ENCODE data around the gene CYP2U1. TPM values are rescaled to one million over a fixed set of nuclear protein-coding genes. Genes with fewer than 3 reads are reported as not detected.
"Not testable (repeated sequence)": the region's sequence is repeated elsewhere in the genome, so short reads cannot be mapped to it uniquely, and the experiment has no call there.

Gene CYP2U1
- total RNA-seq, 1 donor from 2014 or later: 4.0 TPM

DNA sequence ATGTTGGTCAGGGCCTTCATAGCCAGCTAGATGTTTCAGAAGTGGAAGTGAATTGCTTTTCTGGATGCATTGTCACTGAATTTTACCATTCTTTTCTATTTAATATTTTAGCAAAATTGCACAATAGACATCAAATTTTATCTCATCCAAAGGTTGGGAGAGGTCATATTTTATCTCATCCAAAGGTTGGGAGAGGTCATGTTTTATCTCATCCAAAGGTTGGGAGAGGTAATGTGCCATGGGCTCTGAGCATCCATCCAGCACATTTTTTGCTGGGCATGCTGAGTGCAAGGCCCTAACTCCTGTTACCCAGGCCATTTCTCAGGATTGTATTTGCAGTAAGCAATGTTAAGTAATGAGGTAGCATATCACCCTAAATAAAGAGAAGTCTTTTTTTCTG lies 14.7 kb upstream of the CYP2U1 start:
- ATAC-seq (peak; percentile 70), DNase-seq (ENCODE audit: low spot score) (no peak)

- ATAC-seq (no peak), DNase-seq (ENCODE audit: low spot score) (no peak)
Observed at GRCh38 chr4:107917500-107917899, 13.8 kb upstream of the CYP2U1 start.

GRCh38 chr4:107922486-107923473 lies 8.6 kb upstream of the CYP2U1 start:
- ATAC-seq (peak; percentile 81), DNase-seq (ENCODE audit: low spot score) (no peak)

DNA sequence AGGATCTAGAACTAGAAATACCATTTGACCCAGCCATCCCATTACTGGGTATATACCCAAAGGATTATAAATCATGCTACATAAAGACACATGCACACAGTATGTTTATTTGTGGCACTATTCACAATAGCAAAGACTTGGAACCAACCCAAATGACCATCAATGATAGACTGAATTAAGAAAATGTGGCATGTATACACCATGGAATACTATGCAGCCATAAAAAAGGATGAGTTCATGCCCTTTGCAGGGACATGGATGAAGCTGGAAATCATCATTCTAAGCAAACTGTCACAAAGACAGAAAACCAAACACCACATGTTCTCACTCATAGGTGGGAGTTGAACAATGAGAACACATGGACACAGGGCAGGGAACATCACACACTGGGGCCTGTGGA lies 5.6 kb upstream of the CYP2U1 start:
- DNase-seq (ENCODE audit: low spot score); ATAC-seq: not testable (repeated sequence)

DNA sequence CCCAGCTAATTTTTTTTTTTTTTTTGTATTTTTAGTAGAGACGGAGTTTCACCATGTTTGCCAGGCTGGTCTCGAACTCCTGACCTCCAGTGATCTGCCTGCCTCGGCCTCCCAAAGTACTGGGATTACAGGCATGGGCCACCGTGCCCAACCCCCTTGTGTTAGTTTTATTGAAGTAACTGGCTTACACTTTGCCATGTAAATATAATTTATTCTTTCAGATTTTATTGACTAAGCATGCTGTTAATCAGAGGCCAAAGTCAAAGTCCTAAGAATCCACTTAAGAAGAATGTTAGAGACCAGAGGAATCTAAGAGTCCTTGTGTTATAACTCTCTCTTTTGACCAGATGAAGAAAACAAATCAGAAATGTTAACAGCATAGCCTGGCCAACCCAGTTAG lies 4.5 kb upstream of the CYP2U1 start:
- not testable (repeated sequence) for ATAC-seq; DNase-seq (ENCODE audit: low spot score)

GRCh38 chr4:107931775-107932321 lies 499 bp downstream of the CYP2U1 start:
- ATAC-seq (no peak), DNase-seq (ENCODE audit: low spot score) (no peak)

GRCh38 chr4:107935246-107935645 lies 3.9 kb downstream of the CYP2U1 start:
- ATAC-seq (no peak), DNase-seq (ENCODE audit: low spot score) (no peak)

DNA sequence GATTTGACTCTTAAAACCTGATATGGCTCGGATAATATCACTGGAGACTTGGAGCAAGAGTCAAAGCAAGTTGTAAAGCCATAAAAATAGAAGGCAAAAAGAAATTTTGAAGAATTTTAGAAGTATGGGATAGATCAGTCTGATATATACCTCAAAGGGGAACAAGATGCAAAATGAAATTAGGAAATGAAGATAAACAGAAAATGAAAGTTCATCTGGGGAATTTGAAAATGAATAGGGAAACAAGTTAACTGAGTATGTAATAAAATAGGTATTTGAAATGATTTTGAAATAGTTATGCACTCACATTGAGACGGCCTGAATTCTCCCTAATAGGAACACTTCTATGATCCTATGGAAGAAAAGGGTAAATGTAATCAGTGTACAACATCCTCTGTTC lies 5.7 kb downstream of the CYP2U1 start:
- ATAC-seq (no peak), DNase-seq (ENCODE audit: low spot score) (no peak)

DNA sequence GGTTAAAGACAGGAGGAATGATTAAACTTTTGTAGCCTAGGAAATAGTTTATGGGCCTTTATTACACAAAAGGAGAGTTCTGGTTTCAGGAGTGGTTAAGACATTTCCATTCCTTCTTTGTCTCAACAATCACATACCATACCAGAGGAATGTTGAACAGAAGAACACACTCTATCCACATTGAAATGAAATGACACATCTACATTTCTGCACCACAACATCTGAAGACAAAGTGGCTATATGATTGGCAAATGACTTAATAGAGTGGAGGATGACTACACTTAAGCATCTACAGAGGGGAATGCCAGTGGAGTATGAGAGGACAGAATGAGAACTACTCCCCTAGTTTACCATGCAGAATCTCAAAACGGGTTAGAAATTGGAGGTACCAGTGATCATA lies 8.0 kb downstream of the CYP2U1 start:
- ATAC-seq (no peak), DNase-seq (ENCODE audit: low spot score) (no peak)

DNA sequence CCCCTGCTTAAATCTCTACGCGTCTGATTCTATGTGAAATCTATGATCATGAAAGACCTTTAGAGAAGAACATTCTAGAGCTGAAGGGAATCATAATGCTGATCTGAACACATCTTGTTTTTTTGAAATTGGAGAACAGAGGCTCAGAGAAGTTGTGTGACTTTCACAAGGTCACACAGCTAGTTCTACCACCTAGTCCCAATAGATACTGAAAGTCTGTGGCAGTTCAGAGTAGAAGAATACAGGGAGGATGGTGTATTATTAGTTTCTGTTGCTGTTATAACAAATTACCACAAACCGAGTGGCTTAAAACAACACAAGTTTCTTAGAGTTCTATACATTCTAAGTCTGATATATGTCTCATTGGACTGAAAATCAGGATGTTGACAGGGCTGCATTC lies 14.5 kb downstream of the CYP2U1 start:
- DNase-seq (ENCODE audit: low spot score) (no peak), ATAC-seq (no peak)

DNA sequence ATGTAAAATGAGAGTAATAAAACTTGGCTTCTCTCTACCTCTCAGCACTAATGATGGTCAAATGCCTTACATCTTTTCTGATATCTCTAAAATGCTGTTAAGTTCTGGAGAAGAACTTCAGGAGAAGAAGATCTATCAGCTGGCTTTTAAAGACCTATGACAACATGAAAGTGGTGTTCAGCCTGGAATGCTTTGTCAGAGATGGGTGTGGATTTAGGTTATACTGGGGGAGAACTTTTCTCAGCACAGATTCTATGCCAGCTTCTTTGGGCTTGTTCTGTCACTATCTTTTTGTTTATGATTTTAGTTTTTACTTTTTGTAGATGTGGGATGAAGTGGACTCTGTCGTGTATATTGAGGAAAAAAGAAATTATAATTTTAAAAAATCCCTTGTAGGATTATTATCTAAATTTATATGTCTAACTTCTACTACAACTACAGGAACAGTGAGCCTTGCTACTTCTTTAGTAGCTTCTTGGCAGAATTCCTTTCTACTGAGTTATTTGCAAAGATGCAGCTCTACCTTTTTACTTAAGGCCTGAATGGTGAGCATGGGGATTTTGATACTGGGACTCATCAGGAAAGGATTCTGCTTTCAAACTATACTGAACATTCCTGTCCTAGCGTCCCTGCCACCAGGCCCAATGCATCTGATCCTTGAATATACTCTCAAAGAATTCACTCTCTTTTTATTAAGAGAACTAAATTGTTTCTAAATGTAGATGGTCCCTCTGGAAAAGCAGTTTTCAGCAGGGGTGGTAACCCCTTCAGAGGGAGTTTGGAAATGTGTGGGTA lies 19.6 kb downstream of the CYP2U1 start:
- ATAC-seq (no peak), DNase-seq (ENCODE audit: low spot score) (no peak)

DNA sequence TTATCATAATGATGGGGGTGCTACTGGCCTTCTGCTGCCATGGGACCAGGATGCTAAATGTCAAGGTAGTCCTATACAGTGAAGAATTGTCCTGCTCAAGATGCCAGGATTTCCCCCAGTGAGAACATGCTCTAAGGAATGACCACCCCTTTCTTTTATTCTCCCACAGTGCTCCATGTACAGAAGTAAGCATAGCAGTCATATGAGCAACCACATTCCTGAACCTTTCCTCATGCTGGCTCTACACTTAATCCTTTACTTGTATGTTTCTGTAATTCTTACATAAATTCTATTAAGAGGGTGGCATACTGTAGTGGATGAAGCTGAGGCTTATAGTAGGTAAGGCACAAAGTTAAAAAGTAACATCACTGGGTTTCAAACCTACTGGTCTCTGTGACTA lies 20.2 kb downstream of the CYP2U1 start:
- DNase-seq (ENCODE audit: low spot score) (no peak), ATAC-seq (no peak)

DNA sequence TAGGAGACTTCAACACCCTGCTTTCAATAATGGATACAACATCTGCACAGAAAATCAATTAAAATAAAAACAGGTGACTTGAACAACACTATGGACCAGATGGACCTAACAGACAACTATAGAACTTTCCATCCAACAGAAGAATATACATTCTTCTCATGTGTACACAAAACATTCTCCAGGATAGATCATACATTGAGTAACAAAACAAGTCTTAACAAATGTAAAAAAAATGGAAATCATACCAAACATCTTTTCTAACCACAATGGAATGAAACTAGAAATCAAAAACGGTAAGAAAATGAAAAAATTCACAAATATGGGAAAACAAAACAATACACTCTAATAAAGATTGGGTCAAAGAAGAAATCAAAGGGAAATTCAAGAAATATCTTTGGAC lies 24.7 kb downstream of the CYP2U1 start:
- no peak for ATAC-seq

GRCh38 chr4:107966903-107967302 lies 35.6 kb downstream of the CYP2U1 start:
- ATAC-seq: no peak
- no peak for DNase-seq (ENCODE audit: low spot score)

More for the DNA sequence above, 24.7 kb downstream of the CYP2U1 start:
- DNase-seq (ENCODE audit: low spot score): no peak

GRCh38 chr4:107967519-107967918 lies 36.2 kb downstream of the CYP2U1 start:
- ATAC-seq; DNase-seq (ENCODE audit: low spot score): not testable (repeated sequence)

DNA sequence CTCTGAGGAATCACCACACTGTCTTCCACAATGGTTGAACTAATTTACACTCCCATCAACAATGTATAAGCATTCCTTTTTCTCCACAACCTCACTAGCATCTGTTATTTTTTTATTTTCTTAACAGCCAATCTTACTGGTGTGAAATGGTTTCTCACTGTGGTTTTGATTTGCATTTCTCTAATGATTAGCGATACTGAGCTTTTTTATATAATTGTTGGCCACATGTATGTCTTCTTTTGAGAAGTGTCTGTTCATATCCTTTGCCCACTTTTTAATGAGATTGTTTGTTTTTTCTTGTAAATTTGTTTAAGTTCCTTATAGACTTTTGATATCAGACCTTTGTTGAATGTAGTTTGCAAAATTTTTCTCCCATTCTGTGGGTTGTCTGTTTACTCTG lies 36.6 kb downstream of the CYP2U1 start:
- ATAC-seq; DNase-seq (ENCODE audit: low spot score): not testable (repeated sequence)

DNA sequence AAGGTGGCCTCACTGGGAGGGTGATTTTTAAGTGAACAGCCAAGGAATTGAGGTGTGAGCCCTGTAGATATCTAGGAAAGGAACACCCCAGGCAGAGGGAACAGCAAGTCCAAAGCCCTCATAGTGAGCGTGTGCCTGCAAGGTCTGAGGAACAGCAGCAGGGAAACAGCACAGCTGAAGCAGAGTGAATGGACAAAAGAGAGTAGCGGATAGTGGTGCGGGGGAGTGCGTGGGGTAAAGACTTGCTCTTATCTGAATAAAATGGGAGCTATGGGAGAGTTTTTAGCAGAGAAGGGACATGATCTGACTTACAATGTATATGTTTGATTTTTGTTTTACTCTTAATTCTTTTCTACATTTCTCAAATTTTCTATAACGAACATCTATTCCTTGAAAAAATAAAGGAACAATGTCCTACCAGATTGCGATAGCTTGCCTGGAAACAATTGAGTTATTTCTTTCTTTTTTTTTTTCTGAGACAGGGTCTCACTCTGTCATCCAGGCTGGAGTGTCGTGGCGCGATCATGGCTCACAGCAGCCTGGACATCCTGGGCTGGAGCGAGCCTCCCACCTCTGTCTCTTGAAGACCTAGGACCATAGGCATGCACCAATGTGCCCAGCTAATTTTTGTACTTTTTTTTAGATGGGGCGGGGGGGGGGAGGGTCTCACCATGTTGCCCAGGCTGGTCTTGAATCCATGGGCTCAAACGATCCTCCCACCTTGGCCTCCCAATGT lies 38.9 kb downstream of the CYP2U1 start:
- ATAC-seq (no peak), DNase-seq (ENCODE audit: low spot score) (no peak)

- ATAC-seq: no peak
- DNase-seq (ENCODE audit: low spot score): no peak
Observed at GRCh38 chr4:107972605-107973004, 41.3 kb downstream of the CYP2U1 start.

DNA sequence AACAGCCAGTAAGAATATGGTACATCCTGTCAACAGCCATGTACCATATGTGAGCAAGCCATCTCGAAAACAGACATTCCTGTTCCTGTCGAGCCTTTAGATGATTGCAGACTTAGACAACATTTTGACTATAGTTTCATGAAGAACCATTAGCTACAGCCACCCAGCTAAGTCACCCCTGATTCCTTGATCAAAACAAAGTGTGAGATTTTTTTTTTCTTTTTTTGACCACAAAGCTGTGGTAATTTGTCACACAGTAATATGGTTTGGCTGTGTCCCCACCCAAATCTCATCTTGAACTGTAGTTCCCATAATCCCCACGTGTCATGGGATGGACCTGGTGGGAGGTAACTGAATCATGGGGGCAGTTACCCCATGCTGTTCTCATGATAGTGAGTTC lies 43.2 kb downstream of the CYP2U1 start:
- no peak for DNase-seq (ENCODE audit: low spot score)
- no peak for ATAC-seq

GRCh38 chr4:107977482-107977881 lies 46.1 kb downstream of the CYP2U1 start:
- peak; percentile 35 for ATAC-seq

More at GRCh38 chr4:107977482-107977881, 46.1 kb downstream of the CYP2U1 start:
- no peak for DNase-seq (ENCODE audit: low spot score)

Measured in left lobe of liver (tissue), 2 donors.